PC-3 (cell line): Measurements from ENCODE around the gene ZNF641. TPM values are rescaled to one million over a fixed set of nuclear protein-coding genes. Genes with fewer than 3 reads are reported as not detected.
A peak's percentile ranks its signal among the peaks of the same experiment; 100 is the strongest.

ENCODE experiments used
- ATAC-seq: fragments of 200-7000 bp; cut with Tn5 transposase; 2 replicates; pipeline ENCODE4 v1.9.1; 2020; ENCODE audit warnings: mild to moderate bottlenecking, moderate library complexity
- BruUV-seq: library from RNA; stranded (reverse); fragments of 400-500 nt; replicated peaks from 2 replicates; lab custom pipeline; 2021; lab: Mats Ljungman, UMichigan
- CTCF ChIA-PET: fragments of 300-600 bp; sonication (Branson Sonifier 250); formaldehyde crosslinking; loops from one replicate; lab custom pipeline; 2022; ENCODE audit warnings: antibody characterized with exemption; lab: Charles Lee
- POLR2A ChIA-PET: fragments of 300-600 bp; sonication (Branson Sonifier 250); formaldehyde crosslinking; loops from one replicate; lab custom pipeline; 2022; ENCODE audit warnings: antibody characterized with exemption; ENCODE audit not compliant: unreplicated experiment; lab: Charles Lee
- DNase-seq: peaks from one replicate; pipeline ENCODE4 v3.0.0-alpha.2; 2015
- H2AFZ ChIP-seq: fragments of 300-600 bp; sonication (generic); 2 replicates; pipeline ENCODE4 v1.6.0; 2016; ENCODE audit warnings: antibody characterized with exemption, low read length
- H3F3A ChIP-seq: fragments of 300-600 bp; sonication (generic); one replicate; pipeline ENCODE4 v1.6.0; 2017; ENCODE audit warnings: antibody characterized with exemption, low read length, control low read depth, mild to moderate bottlenecking; ENCODE audit not compliant: unreplicated experiment
- H3K27ac ChIP-seq: fragments of 300-600 bp; sonication (generic); 2 replicates; pipeline ENCODE4 v1.5.1; 2016; ENCODE audit warnings: mild to moderate bottlenecking, low read length
- H3K27me3 ChIP-seq: fragments of 300-600 bp; sonication (generic); 2 replicates; pipeline ENCODE4 v1.6.1; 2016; ENCODE audit warnings: low read length, mixed read lengths
- H3K36me3 ChIP-seq: fragments of 300-600 bp; sonication (generic); 2 replicates; pipeline ENCODE4 v1.6.1; 2016; ENCODE audit warnings: low read depth, mixed run types, low read length, mixed read lengths
- H3K4me1 ChIP-seq: fragments of 300-600 bp; sonication (generic); 2 replicates; pipeline ENCODE4 v1.5.1; 2016; ENCODE audit warnings: low read length; ENCODE audit not compliant: insufficient read depth
- H3K4me2 ChIP-seq: fragments of 300-600 bp; sonication (generic); 2 replicates; pipeline ENCODE4 v1.6.0; 2016; ENCODE audit warnings: low read length
- H3K4me3 ChIP-seq: fragments of 300-600 bp; sonication (generic); 2 replicates; pipeline ENCODE4 v1.5.1; 2016; ENCODE audit warnings: mild to moderate bottlenecking, low read length, mixed read lengths
- H3K79me2 ChIP-seq: fragments of 300-600 bp; sonication (generic); 2 replicates; pipeline ENCODE4 v1.6.1; 2017; ENCODE audit warnings: low read length, mixed read lengths
- H3K9ac ChIP-seq: fragments of 300-600 bp; sonication (generic); 2 replicates; pipeline ENCODE4 v1.6.0; 2016; ENCODE audit warnings: mild to moderate bottlenecking, low read length
- H3K9me2 ChIP-seq: fragments of 300-600 bp; sonication (generic); replicated peaks from 2 replicates; pipeline ENCODE4 v1.6.1; 2016; ENCODE audit warnings: mixed run types, low read length, mixed read lengths
- H3K9me3 ChIP-seq: fragments of 300-600 bp; sonication (generic); 2 replicates; pipeline ENCODE4 v1.6.1; 2016; ENCODE audit warnings: low read length, mixed read lengths
- H4K20me1 ChIP-seq: fragments of 300-600 bp; sonication (generic); 2 replicates; pipeline ENCODE4 v1.6.1; 2016; ENCODE audit warnings: low read length, mixed read lengths
- EZH2 ChIP-seq: fragments of 300-600 bp; sonication (generic); IDR thresholded peaks from one replicate; pipeline ENCODE4 v1.6.1; 2017; ENCODE audit warnings: antibody characterized with exemption, mild to moderate bottlenecking, low read length; ENCODE audit not compliant: unreplicated experiment
- EZH2phosphoT487 ChIP-seq: fragments of 300-600 bp; sonication (generic); IDR thresholded peaks from 2 replicates; pipeline ENCODE4 v1.6.1; 2018; ENCODE audit warnings: mild to moderate bottlenecking, antibody characterized with exemption, low read length, borderline replicate concordance
- intact Hi-C: fragments of 100-400 bp; cut with micrococcal nuclease; formaldehyde crosslinking; loops from 2 replicates; pipeline ENCODE4 v1.9.0; 2023
- total RNA-seq: library from RNA; depleted of rRNA; stranded (reverse); fragments of >200 nt; gene quantifications from 2 replicates; pipeline ENCODE4 v1.2.3, GENCODE V29; 2014
- TF ChIP-seq, protein P1 (sequence below): fragments of 300-600 bp; sonication (generic); conservative IDR thresholded peaks from 2 replicates; pipeline ENCODE4 v1.5.1; 2017; ENCODE audit warnings: antibody characterized with exemption, low read depth, mild to moderate bottlenecking, low read length

The ZNF641 gene
- total RNA-seq, 1 experiment from 2014 or later = 12.6 TPM

DNA sequence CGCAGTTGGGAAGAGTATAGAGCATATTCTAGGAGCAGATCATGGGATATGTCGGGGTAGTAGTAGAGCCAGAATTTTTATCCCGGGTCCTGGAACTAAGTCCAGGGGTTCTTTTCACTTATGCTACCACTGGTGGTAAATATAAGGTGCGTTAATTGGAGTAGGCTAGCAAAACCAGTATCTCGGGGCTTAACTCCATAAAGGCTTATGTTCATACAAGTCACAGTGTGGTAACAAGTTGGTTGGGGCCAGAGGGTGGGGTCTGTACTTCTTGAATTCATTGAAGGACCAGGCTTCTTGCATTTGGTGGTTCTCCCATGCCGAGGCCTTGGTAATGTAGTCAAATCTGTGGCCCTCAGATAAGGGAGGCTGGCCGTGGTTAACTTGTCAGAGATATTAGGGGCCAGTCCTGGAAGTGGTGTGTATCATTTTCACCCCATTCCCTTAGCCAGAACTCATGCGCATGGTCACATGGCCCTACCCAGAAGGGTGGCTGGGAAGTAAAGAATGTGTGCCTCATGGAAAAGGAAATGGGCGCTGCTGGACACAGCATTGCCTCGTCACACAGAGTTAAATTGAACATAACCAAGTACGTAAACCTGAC lies 1.5 kb upstream of the ZNF641 start:
- H3K9ac ChIP-seq = no peak overlapping the region

GRCh38 chr12:48351022-48351708 lies 446 bp upstream of the ZNF641 start:
- 0 out of 2 replicates have a peak, but pooled peaks cover 2% of the 10 kb centered on the region for H3K36me3 ChIP-seq
- H2AFZ ChIP-seq = peak overlapping the region; percentile 93
- CTCF ChIA-PET = no interaction called here
- no peaks in the 10 kb centered on the region for H3K9me2 ChIP-seq
- no TSS peak for BruUV-seq
- H3K9ac ChIP-seq = peak overlapping the region; percentile 71
- peak overlapping the region; percentile 84 for H3K4me3 ChIP-seq
- peak overlapping the region; percentile 48 for H3K27ac ChIP-seq
- H3K4me2 ChIP-seq = peak overlapping the region; percentile 94
- intact Hi-C loops = no loop called here
- ATAC-seq = peak; percentile 63
- no peaks in the 10 kb centered on the region for H3K27me3 ChIP-seq
- no peaks in the 10 kb centered on the region for H3F3A ChIP-seq
- peak; percentile 69 for DNase-seq
- no peaks in the 10 kb centered on the region for H3K79me2 ChIP-seq
- POLR2A ChIA-PET = no interaction called here
- peaks cover 16% of the 10 kb centered on the region for H3K4me1 ChIP-seq
- no peaks in the 10 kb centered on the region for H3K9me3 ChIP-seq
- no peak for TF ChIP-seq EZH2
- TF ChIP-seq, protein P1, sequence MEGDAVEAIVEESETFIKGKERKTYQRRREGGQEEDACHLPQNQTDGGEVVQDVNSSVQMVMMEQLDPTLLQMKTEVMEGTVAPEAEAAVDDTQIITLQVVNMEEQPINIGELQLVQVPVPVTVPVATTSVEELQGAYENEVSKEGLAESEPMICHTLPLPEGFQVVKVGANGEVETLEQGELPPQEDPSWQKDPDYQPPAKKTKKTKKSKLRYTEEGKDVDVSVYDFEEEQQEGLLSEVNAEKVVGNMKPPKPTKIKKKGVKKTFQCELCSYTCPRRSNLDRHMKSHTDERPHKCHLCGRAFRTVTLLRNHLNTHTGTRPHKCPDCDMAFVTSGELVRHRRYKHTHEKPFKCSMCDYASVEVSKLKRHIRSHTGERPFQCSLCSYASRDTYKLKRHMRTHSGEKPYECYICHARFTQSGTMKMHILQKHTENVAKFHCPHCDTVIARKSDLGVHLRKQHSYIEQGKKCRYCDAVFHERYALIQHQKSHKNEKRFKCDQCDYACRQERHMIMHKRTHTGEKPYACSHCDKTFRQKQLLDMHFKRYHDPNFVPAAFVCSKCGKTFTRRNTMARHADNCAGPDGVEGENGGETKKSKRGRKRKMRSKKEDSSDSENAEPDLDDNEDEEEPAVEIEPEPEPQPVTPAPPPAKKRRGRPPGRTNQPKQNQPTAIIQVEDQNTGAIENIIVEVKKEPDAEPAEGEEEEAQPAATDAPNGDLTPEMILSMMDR = no peak
- no peak for TF ChIP-seq EZH2phosphoT487
- no peaks in the 10 kb centered on the region for H4K20me1 ChIP-seq

More for the DNA sequence above, 1.5 kb upstream of the ZNF641 start:
- Histone ChIP-seq H3K4me1 (peaks cover 26% of the 10 kb centered on the region), H2AFZ (no peak overlapping the region), H3K4me3 (no peak overlapping the region; the same call in 1 of the 2 replicates), H3K9me2 (no peaks in the 10 kb centered on the region), H3K27me3 (no peaks in the 10 kb centered on the region), H3K4me2 (no peak overlapping the region; the same call in 1 of the 2 replicates), H4K20me1 (no peaks in the 10 kb centered on the region), H3F3A (no peaks in the 10 kb centered on the region), H3K79me2 (no peaks in the 10 kb centered on the region), H3K27ac (no peak overlapping the region), H3K36me3 (0 out of 2 replicates have a peak, but pooled peaks cover 2% of the 10 kb centered on the region), H3K9me3 (no peaks in the 10 kb centered on the region)
- ATAC-seq (no peak), DNase-seq (no peak)
- TF ChIP-seq EZH2 (no peak), EZH2phosphoT487 (no peak)
- TF ChIP-seq, protein P1 = no peak
- BruUV-seq = no TSS peak
- intact Hi-C loops = no loop called here
- POLR2A ChIA-PET = no interaction called here
- CTCF ChIA-PET = no interaction called here

DNA sequence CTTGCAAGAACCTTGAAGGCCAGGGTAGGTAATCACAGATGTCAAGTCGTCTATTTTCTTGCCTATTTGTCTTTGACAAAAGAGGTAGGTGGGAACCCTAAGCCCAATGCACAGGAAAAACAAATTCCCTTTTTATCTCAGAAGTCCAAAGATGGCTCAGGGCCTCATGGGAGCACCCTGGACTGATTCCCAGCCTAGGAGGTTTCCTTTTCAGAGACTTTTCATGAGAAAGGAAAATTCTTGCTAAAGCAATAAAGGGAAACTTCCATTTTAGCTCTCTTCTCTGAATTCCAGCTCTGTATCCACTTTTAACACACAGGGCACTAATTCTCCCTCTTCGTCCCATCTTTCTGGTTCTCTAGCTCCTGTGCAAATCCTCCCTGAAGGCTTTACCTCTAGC lies 1.2 kb downstream of the ZNF641 start:
- intact Hi-C loops = no loop called here
- Histone ChIP-seq H3K27me3 (no peaks in the 10 kb centered on the region), H3K9ac (no peak overlapping the region; the same call in 1 of the 2 replicates), H3K9me3 (no peaks in the 10 kb centered on the region), H3K4me1 (peaks cover 12% of the 10 kb centered on the region), H3K4me2 (peak overlapping the region; percentile 87), H3F3A (no peaks in the 10 kb centered on the region), H3K4me3 (peak overlapping the region; percentile 81), H3K79me2 (no peaks in the 10 kb centered on the region), H3K36me3 (0 out of 2 replicates have a peak, but pooled peaks cover 2% of the 10 kb centered on the region), H4K20me1 (no peaks in the 10 kb centered on the region), H2AFZ (0 out of 2 replicates have a peak overlapping the region, but pooled peaks have one; percentile 91), H3K9me2 (no peaks in the 10 kb centered on the region), H3K27ac (no peak overlapping the region)
- DNase-seq (no peak), ATAC-seq (no peak)
- ChIA-PET CTCF (no interaction called here), POLR2A (no interaction called here)
- BruUV-seq = no TSS peak
- TF ChIP-seq, protein P1 = no peak
- TF ChIP-seq EZH2phosphoT487 = no peak
- no peak for TF ChIP-seq EZH2
